OCI-LY7 (cell line): ENCODE data around the gene STAG1. TPM values are rescaled to one million over a fixed set of nuclear protein-coding genes. Genes with fewer than 3 reads are reported as not detected.

ENCODE experiments used
- BruUV-seq: library from RNA; stranded (reverse); fragments of 400-500 nt; replicated peaks from 2 replicates; lab custom pipeline; 2021; lab: Mats Ljungman, UMichigan
- CTCF ChIA-PET: fragments of 300-600 bp; sonication (Branson Sonifier 250); formaldehyde crosslinking; loops from one replicate; lab custom pipeline; 2022; ENCODE audit warnings: antibody characterized with exemption; ENCODE audit not compliant: unreplicated experiment; lab: Charles Lee
- POLR2A ChIA-PET: fragments of 300-600 bp; sonication (Branson Sonifier 250); formaldehyde crosslinking; loops from one replicate; lab custom pipeline; 2022; ENCODE audit warnings: antibody characterized with exemption; lab: Charles Lee
- DNase-seq: peaks from one replicate; pipeline ENCODE4 v3.0.0-alpha.2; 2015; ENCODE audit warnings: low spot score
- H2AFZ ChIP-seq: fragments of 200-600 bp; sonication (generic), shearing (Covaris generic); 2 replicates; pipeline ENCODE4 v1.6.1; 2014; ENCODE audit warnings: mild to moderate bottlenecking, antibody characterized with exemption, low read length, moderate library complexity
- H3K27ac ChIP-seq: fragments of 200-600 bp; sonication (generic); 2 replicates; pipeline ENCODE4 v1.5.1; 2014; ENCODE audit warnings: mixed run types, low read depth, mild to moderate bottlenecking, moderate library complexity, low read length, inconsistent platforms; ENCODE audit not compliant: poor library complexity, severe bottlenecking
- H3K36me3 ChIP-seq: fragments of 200-600 bp; sonication (generic); 2 replicates; pipeline ENCODE4 v1.6.1; 2014; ENCODE audit warnings: mild to moderate bottlenecking, antibody characterized with exemption, low read length, moderate library complexity, mixed read lengths; ENCODE audit not compliant: insufficient read depth
- H3K4me1 ChIP-seq: fragments of 200-600 bp; sonication (generic); 2 replicates; pipeline ENCODE4 v1.5.1; 2014; ENCODE audit warnings: mild to moderate bottlenecking, low read length; ENCODE audit not compliant: insufficient read depth, poor library complexity, severe bottlenecking
- H3K4me2 ChIP-seq: fragments of 200-600 bp; sonication (generic); 2 replicates; pipeline ENCODE4 v1.6.1; 2014; ENCODE audit warnings: mild to moderate bottlenecking, low read length
- H3K4me3 ChIP-seq: fragments of 200-600 bp; sonication (generic); 2 replicates; pipeline ENCODE4 v1.5.1; 2014; ENCODE audit warnings: mild to moderate bottlenecking, low read depth, low read length; ENCODE audit not compliant: poor library complexity, severe bottlenecking
- H3K79me2 ChIP-seq: fragments of 200-600 bp; sonication (generic); 2 replicates; pipeline ENCODE4 v1.6.1; 2016; ENCODE audit warnings: low read depth, mild to moderate bottlenecking, low read length, moderate library complexity, mixed read lengths; ENCODE audit not compliant: insufficient read depth
- H3K9me2 ChIP-seq: fragments of 200-600 bp; sonication (generic); 2 replicates; pipeline ENCODE4 v1.6.1; 2016; ENCODE audit warnings: mild to moderate bottlenecking, low read length, mixed read lengths; ENCODE audit not compliant: insufficient read depth
- H3K9me3 ChIP-seq: fragments of 200-600 bp; sonication (generic); 2 replicates; pipeline ENCODE4 v1.6.1; 2014; ENCODE audit warnings: mild to moderate bottlenecking, mixed run types, low read length, mixed read lengths
- H4K20me1 ChIP-seq: fragments of 200-600 bp; sonication (generic); 2 replicates; pipeline ENCODE4 v1.6.1; 2014; ENCODE audit warnings: mild to moderate bottlenecking, antibody characterized with exemption, low read length, moderate library complexity, mixed read lengths; ENCODE audit not compliant: insufficient read depth
- CTCF ChIP-seq: fragments of 200-600 bp; sonication (generic); conservative IDR thresholded peaks from 2 replicates; pipeline ENCODE4 v1.5.1; 2014; ENCODE audit warnings: mild to moderate bottlenecking, antibody characterized with exemption, low read length, moderate library complexity, mixed read lengths
- EZH2phosphoT487 ChIP-seq: fragments of 200-600 bp; sonication (generic); IDR thresholded peaks from 2 replicates; pipeline ENCODE4 v1.6.1; 2018; ENCODE audit warnings: low read depth, borderline replicate concordance, mild to moderate bottlenecking, mixed run types, antibody characterized with exemption, low read length, moderate library complexity, mixed read lengths
- intact Hi-C: fragments of 100-400 bp; cut with micrococcal nuclease; formaldehyde crosslinking; loops from one replicate; pipeline ENCODE4 v1.10.0; 2022; ENCODE audit not compliant: unreplicated experiment
- total RNA-seq, 2 experiments: library from RNA; depleted of rRNA in 1 of 2; stranded (reverse); fragments of >200 nt in 1 of 2; shearing (Covaris generic) in 1 of 2; gene quantifications; 2 replicates each; pipeline ENCODE4 v1.2.3, GENCODE V29; 2014 to 2022

STAG1 gene
- total RNA-seq, 2 experiments from 2014 or later: 30.7 to 46.6 TPM

- Histone ChIP-seq H3K79me2 (peaks cover 85% of the 10 kb centered on the region), H3K36me3 (no peaks in the 10 kb centered on the region), H4K20me1 (peaks cover 11% of the 10 kb centered on the region), H3K4me1 (no peaks in the 10 kb centered on the region), H3K4me3 (no peak overlapping the region), H3K27ac (no peak overlapping the region), H3K9me3 (no peaks in the 10 kb centered on the region), H3K4me2 (no peak overlapping the region), H3K9me2 (no peaks in the 10 kb centered on the region), H2AFZ (no peak overlapping the region)
- ChIA-PET CTCF (no interaction called here), POLR2A (interaction anchor here (0.6 to 1.2 kb wide), 5 partner anchors 9 to 37 kb away, joined by 3 to 9 read pairs (median 4); no protein-coding TSS in a partner anchor)
- BruUV-seq: no TSS peak
- no peak for DNase-seq
- intact Hi-C loops: no loop called here
- TF ChIP-seq CTCF (no peak), EZH2phosphoT487 (no peak)
Measured at GRCh38 chr3:136664771-136665170, 87.4 kb downstream of the STAG1 start.

- H3K79me2 ChIP-seq: peaks cover 88% of the 10 kb centered on the region
- H3K4me1 ChIP-seq: no peaks in the 10 kb centered on the region
- no TSS peak for BruUV-seq
- H3K27ac ChIP-seq: no peak overlapping the region
- H3K4me3 ChIP-seq: no peak overlapping the region
- H3K9me2 ChIP-seq: no peaks in the 10 kb centered on the region
- no peaks in the 10 kb centered on the region for H3K9me3 ChIP-seq
- peaks cover 19% of the 10 kb centered on the region for H4K20me1 ChIP-seq
- H3K4me2 ChIP-seq: no peak overlapping the region
- DNase-seq: no peak
- H3K36me3 ChIP-seq: peaks cover 1% of the 10 kb centered on the region
- intact Hi-C loops: no loop called here
- TF ChIP-seq CTCF: no peak
- no peak for TF ChIP-seq EZH2phosphoT487
- no peak overlapping the region for H2AFZ ChIP-seq
- CTCF ChIA-PET: no interaction called here
- POLR2A ChIA-PET: interaction anchor here (0.7 kb wide), 1 partner anchor 46 kb away, joined by 4 read pairs; no protein-coding TSS in a partner anchor
Measured at GRCh38 chr3:136661282-136661681, 90.9 kb downstream of the STAG1 start.

GRCh38 chr3:136658946-136659682, 93.1 kb downstream of the STAG1 start:
- CTCF ChIA-PET: no interaction called here
- H3K79me2 ChIP-seq: peaks cover 95% of the 10 kb centered on the region
- peak; percentile 12 for DNase-seq

More at GRCh38 chr3:136658946-136659682, 93.1 kb downstream of the STAG1 start:
- intact Hi-C loops: no loop called here
- POLR2A ChIA-PET: interaction anchor here (0.6 to 1.0 kb wide), 3 partner anchors 9 to 18 kb away, joined by 3 to 4 read pairs (median 3); no protein-coding TSS in a partner anchor
- Histone ChIP-seq H3K9me2 (no peaks in the 10 kb centered on the region), H3K9me3 (peaks cover 11% of the 10 kb centered on the region), H4K20me1 (peaks cover 14% of the 10 kb centered on the region; the same call in 1 of the 2 replicates), H2AFZ (no peak overlapping the region), H3K27ac (no peak overlapping the region), H3K4me3 (no peak overlapping the region), H3K36me3 (peaks cover 23% of the 10 kb centered on the region), H3K4me1 (no peaks in the 10 kb centered on the region), H3K4me2 (no peak overlapping the region)
- BruUV-seq: no TSS peak
- TF ChIP-seq EZH2phosphoT487: no peak
